GM12892 (cell line): Measurements from ENCODE around the gene NRSN2.

Experiments
- POLR2A ChIP-seq: IDR thresholded peaks from 2 replicates; pipeline ENCODE4 v1.6.1; 2011; ENCODE audit warnings: low read depth, low read length, control low read depth
- POLR2AphosphoS5 ChIP-seq: IDR thresholded peaks from 2 replicates; pipeline ENCODE4 v1.6.1; 2011; ENCODE audit warnings: low read depth, low read length, control low read depth
- TAF1 ChIP-seq: IDR thresholded peaks from 2 replicates; pipeline ENCODE4 v1.6.1; 2011; ENCODE audit warnings: low read depth, mild to moderate bottlenecking, control low read depth, low read length, borderline replicate concordance

DNA sequence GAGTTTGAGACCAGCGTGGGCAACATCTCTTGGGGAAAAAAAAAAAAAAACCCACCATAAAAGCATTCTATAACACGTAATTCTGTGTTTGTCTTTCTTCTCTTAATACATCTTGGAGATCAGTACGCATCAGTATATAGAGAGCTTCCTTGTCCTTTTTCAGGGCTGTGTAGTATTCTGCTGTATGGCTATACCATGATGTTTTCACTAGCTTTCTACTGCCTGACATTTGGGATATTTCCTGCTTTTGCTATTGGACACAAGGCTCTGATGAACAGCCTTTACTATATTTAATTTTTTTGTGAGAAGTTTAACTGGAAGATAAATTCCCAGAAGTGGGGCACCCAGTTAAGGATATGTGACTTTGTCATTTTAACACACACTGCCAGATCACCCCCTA is 40.6 kb downstream of the NRSN2 start:
- TF ChIP-seq POLR2A (no peak), POLR2AphosphoS5 (no peak), TAF1 (no peak)
